Endodermal cell (in vitro differentiated cells): Measurements from ENCODE around the gene INSR. TPM values are rescaled to one million over a fixed set of nuclear protein-coding genes. Genes with fewer than 3 reads are reported as not detected.

Experiments used
- DNase-seq: peaks from one replicate; pipeline ENCODE4 v3.0.0-alpha.2; 2017
- H3K27ac ChIP-seq: 2 replicates; pipeline ENCODE4 v1.5.1; 2013; ENCODE audit warnings: mild to moderate bottlenecking, low read depth, low read length, moderate library complexity
- H3K27me3 ChIP-seq: 2 replicates; pipeline ENCODE4 v1.6.1; 2013; ENCODE audit warnings: mild to moderate bottlenecking, low read length, moderate library complexity; ENCODE audit not compliant: insufficient read depth, control insufficient read depth, poor library complexity, severe bottlenecking
- H3K36me3 ChIP-seq: 2 replicates; pipeline ENCODE4 v1.7.0; 2013; ENCODE audit warnings: mild to moderate bottlenecking, low read length, moderate library complexity; ENCODE audit not compliant: control insufficient read depth, insufficient read depth
- H3K4me1 ChIP-seq: one replicate; pipeline ENCODE4 v1.7.0; 2013; ENCODE audit warnings: low read length; ENCODE audit not compliant: control insufficient read depth, insufficient read depth
- H3K4me3 ChIP-seq: 2 replicates; pipeline ENCODE4 v1.5.1; 2013; ENCODE audit warnings: mild to moderate bottlenecking, low read length, moderate library complexity
- H3K9ac ChIP-seq: 2 replicates; pipeline ENCODE4 v1.6.1; 2013; ENCODE audit warnings: mild to moderate bottlenecking, low read length, moderate library complexity; ENCODE audit not compliant: poor library complexity, severe bottlenecking; ENCODE audit errors: extremely low read depth
- H3K9me3 ChIP-seq: 2 replicates; pipeline ENCODE4 v1.6.1; 2013; ENCODE audit warnings: mild to moderate bottlenecking, low read length, moderate library complexity; ENCODE audit not compliant: control insufficient read depth
- H3K27ac Mint-ChIP-seq: 2 replicates; pipeline ENCODE4 v1.8.0; 2020; ENCODE audit warnings: mixed read lengths
- H3K27me3 Mint-ChIP-seq: 2 replicates; pipeline ENCODE4 v1.8.0; 2021; ENCODE audit warnings: mild to moderate bottlenecking, mixed read lengths; ENCODE audit not compliant: insufficient read depth
- H3K36me3 Mint-ChIP-seq: 2 replicates; pipeline ENCODE4 v1.8.0; 2020; ENCODE audit warnings: low read depth, mixed read lengths
- H3K4me1 Mint-ChIP-seq: 2 replicates; pipeline ENCODE4 v1.8.0; 2020; ENCODE audit warnings: mixed read lengths
- H3K4me3 Mint-ChIP-seq: 2 replicates; pipeline ENCODE4 v1.8.0; 2020; ENCODE audit warnings: mild to moderate bottlenecking, moderate library complexity, mixed read lengths
- H3K9me3 Mint-ChIP-seq: 2 replicates; pipeline ENCODE4 v1.8.0; 2020; ENCODE audit warnings: mild to moderate bottlenecking, mixed read lengths
- CTCF ChIP-seq: fragments of 200-600 bp; sonication (generic); conservative IDR thresholded peaks from 2 replicates; pipeline ENCODE4 v1.5.0; 2021; ENCODE audit warnings: antibody characterized with exemption, mild to moderate bottlenecking
- WGBS, 2 experiments: methylation state at CpG; one replicate each; pipeline versions ENCODE4 v1.1.5 to v1.1.7; 2013; ENCODE audit warnings: missing lambda C conversion rate in 2 of 2, mixed read lengths in 1 of 2; ENCODE audit not compliant: insufficient coverage in 1 of 2, insufficient read length in 1 of 2; 5-methylcytosine and 5-hydroxymethylcytosine counted together
- total RNA-seq, 2 donors: library from RNA; stranded (reverse); fragmentation: NEBNext Ultra II Directional in 1 of 2; extraction: Animal tissue kit (Norgen Biotek cat#: 25700) in 1 of 2; gene quantifications; 2 replicates in 1 of 2; 3 replicates in 1 of 2; pipeline ENCODE4 v1.2.1, GENCODE V29; 2021

The INSR gene
- total RNA-seq, 2 donors from 2014 or later = 31.3 to 31.5 TPM

GRCh38 chr19:7176792-7177191, 117.4 kb downstream of the INSR start:
- H3K27me3 Mint-ChIP-seq = no peaks in the 10 kb centered on the region
- 95 to 96% methylated on average over 4 of the region's 4 CpGs for WGBS, 2 experiments
- peaks cover 5% of the 10 kb centered on the region for H3K9me3 Mint-ChIP-seq

GRCh38 chr19:7172794-7173193, 121.4 kb downstream of the INSR start:
- peaks cover 49% of the 10 kb centered on the region for H3K36me3 Mint-ChIP-seq
- Histone ChIP-seq H3K4me1 (no peaks in the 10 kb centered on the region), H3K27ac (no peak overlapping the region), H3K36me3 (peaks cover 24% of the 10 kb centered on the region), H3K9ac (no peak overlapping the region), H3K27me3 (no peaks in the 10 kb centered on the region), H3K9me3 (peaks cover 22% of the 10 kb centered on the region), H3K4me3 (no peak overlapping the region)
- no peak for TF ChIP-seq CTCF
- H3K4me3 Mint-ChIP-seq = no peak overlapping the region
- no peak for DNase-seq
- H3K27me3 Mint-ChIP-seq = no peaks in the 10 kb centered on the region
- WGBS, 2 experiments = 93 to 96% methylated on average over 4 of the region's 4 CpGs
- H3K27ac Mint-ChIP-seq = no peak overlapping the region
- H3K9me3 Mint-ChIP-seq = peaks cover 24% of the 10 kb centered on the region
- H3K4me1 Mint-ChIP-seq = no peaks in the 10 kb centered on the region

More at GRCh38 chr19:7176792-7177191, 117.4 kb downstream of the INSR start:
- Mint-ChIP-seq H3K36me3 (peaks cover 28% of the 10 kb centered on the region), H3K4me1 (no peaks in the 10 kb centered on the region), H3K27ac (no peak overlapping the region), H3K4me3 (no peak overlapping the region)
- no peak for DNase-seq
- Histone ChIP-seq H3K4me1 (no peaks in the 10 kb centered on the region), H3K9ac (no peak overlapping the region), H3K4me3 (no peak overlapping the region), H3K36me3 (peaks cover 4% of the 10 kb centered on the region), H3K9me3 (no peaks in the 10 kb centered on the region), H3K27me3 (no peaks in the 10 kb centered on the region), H3K27ac (no peak overlapping the region)
- TF ChIP-seq CTCF = no peak

DNA sequence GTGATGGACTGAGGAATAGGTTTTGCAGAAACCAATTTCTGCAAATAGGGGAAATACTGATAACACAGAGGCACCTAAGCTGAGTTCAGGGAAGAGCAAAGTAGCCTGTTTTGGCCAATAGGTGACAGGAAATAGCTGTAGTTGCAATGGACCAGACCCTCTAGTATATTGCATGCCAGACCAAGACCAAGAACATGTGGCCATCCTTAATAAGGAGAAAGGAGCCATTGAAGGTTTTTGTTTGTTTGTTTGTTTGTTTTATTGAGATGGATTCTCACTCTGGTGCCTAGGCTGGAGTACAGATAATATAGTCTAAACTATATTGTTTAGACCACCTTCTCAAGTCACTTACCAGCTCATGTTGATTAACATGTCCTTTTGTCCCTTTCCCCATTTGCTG, 123.2 kb downstream of the INSR start:
- no peak for DNase-seq
- Mint-ChIP-seq H3K4me1 (no peaks in the 10 kb centered on the region), H3K27me3 (no peaks in the 10 kb centered on the region), H3K9me3 (peaks cover 24% of the 10 kb centered on the region), H3K27ac (no peak overlapping the region), H3K36me3 (peaks cover 56% of the 10 kb centered on the region), H3K4me3 (no peak overlapping the region)
- Histone ChIP-seq H3K27ac (no peak overlapping the region), H3K9ac (no peak overlapping the region), H3K9me3 (peaks cover 22% of the 10 kb centered on the region), H3K4me3 (no peak overlapping the region), H3K27me3 (no peaks in the 10 kb centered on the region), H3K4me1 (no peaks in the 10 kb centered on the region), H3K36me3 (peaks cover 29% of the 10 kb centered on the region)
- no peak for TF ChIP-seq CTCF
